ENCODE data around the gene TRAPPC4.
"Not testable (repeated sequence)": the region's sequence is repeated elsewhere in the genome, so short reads cannot be mapped to it uniquely, and the experiment has no call there.

Gene TRAPPC4

DNA sequence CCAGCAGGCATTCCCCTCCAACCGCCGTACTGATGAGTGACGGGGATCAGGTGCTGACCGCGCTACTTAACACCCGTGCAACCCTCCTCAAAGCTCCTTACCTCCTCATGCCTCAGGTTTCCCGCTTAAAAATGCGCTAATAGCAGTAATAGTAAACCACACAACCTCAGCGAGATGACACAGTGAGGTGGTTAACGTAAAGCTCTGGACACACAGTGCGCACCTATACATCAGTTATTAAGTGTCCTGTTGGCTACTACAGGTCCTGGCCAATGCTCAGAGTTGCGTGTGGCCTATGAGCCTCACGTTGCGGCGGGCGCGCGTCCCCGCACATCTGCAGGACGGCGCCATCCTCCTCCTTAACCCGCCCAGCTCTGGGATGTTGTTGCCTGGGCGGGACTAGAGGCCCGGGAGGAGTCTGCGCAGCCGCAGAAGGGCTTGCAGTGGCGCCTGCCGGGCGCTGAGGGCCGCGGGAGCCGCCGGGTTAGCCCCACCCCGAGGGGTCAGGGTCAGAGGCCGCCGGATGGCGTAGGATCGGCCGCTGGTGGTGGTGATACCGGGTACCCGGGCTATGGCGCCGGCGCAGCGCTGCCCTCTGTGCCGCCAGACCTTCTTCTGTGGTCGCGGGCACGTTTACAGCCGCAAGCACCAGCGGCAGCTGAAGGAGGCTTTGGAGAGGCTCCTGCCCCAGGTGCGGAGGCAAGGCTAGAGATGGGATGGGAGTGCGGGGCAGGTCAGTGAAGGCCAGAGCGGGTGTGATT lies 20.8 kb upstream of the TRAPPC4 start, which contains the start of gene CENATAC:
Gene CENATAC (plus strand): TSS at position 512 of the 761 bp plus-strand sequence. CDS start 60 bp downstream, at position 572.
- H3K36me3 ChIP-seq (replicated peaks), result peaks cover 47% of the 10 kb centered on the region
- in situ Hi-C loops (cut with MboI; ENCODE audit: low sequenced_read_pairs), result no loop called here
- no peaks in the 10 kb centered on the region for H3K9me3 ChIP-seq
- H3K4me1 ChIP-seq, result peaks cover 19% of the 10 kb centered on the region
- peak within 1 kb of the TSS; percentile 89 for H3K4me3 ChIP-seq
- no peaks in the 10 kb centered on the region for H3K27me3 ChIP-seq (ENCODE audit: low read depth)
- DNase-seq (ENCODE audit: low spot score in 2 of 2), result peak; percentile 90 to 95

GRCh38 chr11:118998388-118998717 lies 20.2 kb upstream of the TRAPPC4 start:
- no peak for DNase-seq (ENCODE audit: low spot score in 2 of 2)
- peaks cover 19% of the 10 kb centered on the region for H3K4me1 ChIP-seq
- in situ Hi-C loops (cut with MboI; ENCODE audit: low sequenced_read_pairs), result no loop called here
- no peaks in the 10 kb centered on the region for H3K27me3 ChIP-seq (ENCODE audit: low read depth)
- no peaks in the 10 kb centered on the region for H3K9me3 ChIP-seq
- H3K4me3 ChIP-seq, result peak overlapping the region; percentile 89
- peaks cover 47% of the 10 kb centered on the region for H3K36me3 ChIP-seq (replicated peaks)

DNA sequence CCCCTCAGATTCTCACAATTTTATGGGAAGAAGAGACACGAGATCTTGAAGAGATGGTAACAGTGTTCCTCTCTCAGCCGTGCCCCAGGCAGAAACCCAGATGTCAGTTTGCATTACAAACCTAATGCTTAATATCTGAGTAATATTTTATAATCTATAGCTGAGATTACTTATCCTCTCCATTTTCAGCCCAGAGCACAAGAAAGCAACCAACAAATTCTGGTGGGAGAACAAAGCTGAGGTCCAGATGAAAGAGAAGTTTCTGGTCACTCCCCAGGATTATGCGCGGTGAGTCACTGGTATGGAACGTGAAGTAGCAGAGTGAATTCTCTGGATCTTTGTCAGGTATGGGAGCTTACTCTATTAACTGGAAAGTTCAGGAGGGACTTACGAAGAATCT lies 19.7 kb upstream of the TRAPPC4 start:
- Histone ChIP-seq H3K9me3 (no peaks in the 10 kb centered on the region), H3K36me3 (replicated peaks) (peaks cover 46% of the 10 kb centered on the region), H3K4me3 (peak overlapping the region; percentile 89), H3K4me1 (peaks cover 19% of the 10 kb centered on the region), H3K27me3 (ENCODE audit: low read depth) (no peaks in the 10 kb centered on the region)
- DNase-seq (ENCODE audit: low spot score in 2 of 2), result peak; percentile 75 to 89
- in situ Hi-C loops (cut with MboI; ENCODE audit: low sequenced_read_pairs), result no loop called here

- peaks cover 19% of the 10 kb centered on the region for H3K4me1 ChIP-seq
- H3K9me3 ChIP-seq, result no peaks in the 10 kb centered on the region
- H3K4me3 ChIP-seq, result no peak overlapping the region
- peaks cover 51% of the 10 kb centered on the region for H3K36me3 ChIP-seq (replicated peaks)
- DNase-seq (ENCODE audit: low spot score in 2 of 2), result no peak
- H3K27me3 ChIP-seq (ENCODE audit: low read depth), result no peaks in the 10 kb centered on the region
- in situ Hi-C loops (cut with MboI; ENCODE audit: low sequenced_read_pairs), result no loop called here
Measured at GRCh38 chr11:119000906-119001305, 17.7 kb upstream of the TRAPPC4 start.

- Histone ChIP-seq H3K36me3 (replicated peaks) (peaks cover 59% of the 10 kb centered on the region), H3K4me3 (no peak overlapping the region), H3K9me3 (no peaks in the 10 kb centered on the region), H3K27me3 (ENCODE audit: low read depth) (no peaks in the 10 kb centered on the region), H3K4me1 (no peaks in the 10 kb centered on the region)
- in situ Hi-C loops (cut with MboI; ENCODE audit: low sequenced_read_pairs), result no loop called here
- no peak for DNase-seq (ENCODE audit: low spot score in 2 of 2)
Measured at GRCh38 chr11:119006656-119007055, 11.9 kb upstream of the TRAPPC4 start.

DNA sequence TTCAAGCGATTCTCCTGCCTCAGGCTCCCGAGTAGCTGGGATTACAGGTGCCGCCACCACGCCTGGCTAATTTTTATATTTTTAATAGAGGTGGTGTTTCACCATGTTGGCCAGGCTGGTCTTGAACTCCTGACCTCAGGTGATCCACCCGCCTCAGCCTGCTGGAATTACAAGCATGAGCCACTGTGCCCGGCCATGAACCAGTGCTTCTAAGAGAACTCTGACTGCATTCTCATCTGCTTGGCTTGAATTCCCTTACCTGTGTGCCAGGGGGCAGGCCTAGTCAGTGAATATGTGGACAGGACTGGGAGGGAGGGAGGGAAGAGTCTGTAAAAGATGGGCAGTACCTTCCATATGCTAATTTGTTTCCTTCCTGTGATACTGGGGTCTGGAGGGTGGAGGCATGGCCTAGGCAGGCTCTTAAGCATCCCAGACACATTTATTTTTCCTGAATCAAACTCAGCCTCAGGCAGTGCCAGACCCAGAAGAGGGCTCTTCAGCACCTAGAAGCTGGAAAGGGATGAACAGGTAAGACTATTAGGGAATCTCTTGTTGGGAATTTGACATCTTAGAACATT lies 7.0 kb upstream of the TRAPPC4 start:
- no peaks in the 10 kb centered on the region for H3K27me3 ChIP-seq (ENCODE audit: low read depth)
- no peak for DNase-seq (ENCODE audit: low spot score in 2 of 2)
- peaks cover 77% of the 10 kb centered on the region for H3K36me3 ChIP-seq (replicated peaks)
- in situ Hi-C loops (cut with MboI; ENCODE audit: low sequenced_read_pairs), result no loop called here
- H3K4me3 ChIP-seq, result no peak overlapping the region
- H3K4me1 ChIP-seq, result peaks cover 6% of the 10 kb centered on the region
- no peaks in the 10 kb centered on the region for H3K9me3 ChIP-seq

DNA sequence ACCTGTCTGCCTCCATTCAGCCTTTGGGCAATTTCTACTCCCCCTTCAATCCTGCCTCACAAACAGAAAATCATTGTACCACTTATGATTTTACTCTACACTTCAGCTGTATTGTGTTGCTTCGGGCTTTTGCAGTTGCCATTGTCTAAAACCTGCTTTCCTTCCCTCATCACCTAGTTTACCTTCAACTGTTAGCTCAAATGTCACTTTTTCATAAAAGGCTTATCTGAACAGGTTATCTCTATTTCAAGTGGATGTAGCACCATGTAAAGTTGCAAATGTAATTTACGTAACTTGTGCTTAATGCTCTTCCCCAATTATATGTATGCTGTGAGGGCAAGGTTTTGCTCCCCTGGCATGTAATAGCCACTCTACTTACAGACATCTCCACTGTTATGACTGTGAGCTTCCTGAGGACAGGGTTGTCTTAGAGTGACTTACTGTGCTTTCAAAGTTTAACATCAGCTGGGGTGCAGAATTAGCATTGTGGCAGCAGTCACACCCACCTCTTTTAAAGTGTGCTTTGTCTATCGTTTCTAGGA lies 5.9 kb upstream of the TRAPPC4 start:
- H3K36me3 ChIP-seq (replicated peaks), result peaks cover 77% of the 10 kb centered on the region

DNA sequence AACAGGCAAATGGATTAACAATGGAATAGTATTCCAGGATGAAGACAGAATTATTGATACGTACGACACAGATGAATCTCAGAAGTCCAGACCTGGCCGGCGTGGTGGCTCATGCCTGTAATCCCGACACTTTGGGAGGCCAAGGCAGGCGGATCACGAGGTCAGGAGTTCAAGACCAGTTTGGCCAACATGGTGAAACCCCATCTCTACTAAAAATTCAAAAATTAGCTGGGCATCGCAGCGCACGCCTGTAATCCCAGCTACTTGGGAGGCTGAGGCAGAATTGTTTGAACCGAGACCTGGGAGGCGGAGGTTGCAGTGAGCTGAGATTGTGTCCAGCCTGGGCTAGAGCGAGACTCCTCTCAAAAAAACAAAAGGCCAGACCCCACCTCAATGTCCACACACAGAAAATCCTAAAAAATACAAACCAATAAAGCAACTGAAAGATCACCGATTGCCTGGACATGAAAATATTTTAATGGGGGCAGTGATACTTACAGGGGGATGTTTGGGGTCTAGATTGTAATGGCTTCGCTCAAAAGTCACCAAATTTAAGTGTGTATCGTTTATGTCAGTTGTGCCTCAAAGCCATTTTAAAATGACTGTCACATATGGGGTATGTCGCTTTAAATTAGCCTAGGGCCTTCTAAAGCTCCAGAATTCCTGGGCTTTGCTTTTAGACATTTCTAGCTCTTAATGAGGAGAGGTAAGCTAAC lies 4.2 kb upstream of the TRAPPC4 start:
- H3K9me3 ChIP-seq, result no peaks in the 10 kb centered on the region
- peaks cover 67% of the 10 kb centered on the region for H3K36me3 ChIP-seq (replicated peaks)
- no peak for DNase-seq (ENCODE audit: low spot score in 2 of 2)
- H3K27me3 ChIP-seq (ENCODE audit: low read depth), result no peaks in the 10 kb centered on the region
- in situ Hi-C loops (cut with MboI; ENCODE audit: low sequenced_read_pairs), result no loop called here
- H3K4me3 ChIP-seq, result no peak overlapping the region
- H3K4me1 ChIP-seq, result peaks cover 13% of the 10 kb centered on the region

More for the DNA sequence above, 5.9 kb upstream of the TRAPPC4 start:
- Histone ChIP-seq H3K9me3 (no peaks in the 10 kb centered on the region), H3K4me1 (peaks cover 13% of the 10 kb centered on the region), H3K27me3 (ENCODE audit: low read depth) (no peaks in the 10 kb centered on the region), H3K4me3 (no peak overlapping the region)
- in situ Hi-C loops (cut with MboI; ENCODE audit: low sequenced_read_pairs), result no loop called here
- DNase-seq (ENCODE audit: low spot score in 2 of 2), result no peak

DNA sequence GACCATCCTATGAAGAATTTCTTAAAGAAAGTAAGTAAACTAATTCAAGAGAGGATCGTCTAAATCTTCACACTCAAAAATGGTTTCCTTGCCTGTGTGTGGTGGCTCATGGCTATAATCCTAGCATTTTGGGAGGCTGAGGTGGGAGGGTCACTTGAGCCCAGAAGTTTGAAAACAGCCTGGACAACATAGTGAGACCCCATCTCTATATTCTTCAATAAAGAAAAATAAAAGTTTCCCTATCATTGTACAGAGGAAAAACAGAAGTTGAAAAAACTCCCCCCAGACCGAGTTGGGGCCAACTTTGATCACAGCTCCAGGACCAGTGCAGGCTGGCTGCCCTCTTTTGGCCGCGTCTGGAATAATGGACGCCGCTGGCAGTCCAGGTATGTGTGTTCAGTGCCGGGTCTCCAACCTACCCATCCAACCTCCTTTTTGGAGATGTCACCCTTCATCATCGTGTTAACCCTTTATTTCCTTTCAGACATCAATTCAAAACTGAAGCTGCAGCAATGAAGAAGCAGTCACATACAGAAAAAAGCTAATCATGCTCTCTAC lies 3.4 kb upstream of the TRAPPC4 start:
- Histone ChIP-seq H3K9me3 (no peaks in the 10 kb centered on the region), H3K36me3 (replicated peaks) (peaks cover 68% of the 10 kb centered on the region), H3K27me3 (ENCODE audit: low read depth) (no peaks in the 10 kb centered on the region), H3K4me3 (no peak overlapping the region), H3K4me1 (peaks cover 16% of the 10 kb centered on the region)
- peak in 1 of 2 experiments; percentile 38 for DNase-seq (ENCODE audit: low spot score in 2 of 2)
- in situ Hi-C loops (cut with MboI; ENCODE audit: low sequenced_read_pairs), result no loop called here

GRCh38 chr11:119016216-119017009 lies 2.2 kb upstream of the TRAPPC4 start:
- peaks cover 17% of the 10 kb centered on the region for H3K4me1 ChIP-seq
- H3K9me3 ChIP-seq, result no peaks in the 10 kb centered on the region
- H3K27me3 ChIP-seq (ENCODE audit: low read depth), result no peaks in the 10 kb centered on the region
- H3K4me3 ChIP-seq, result peak overlapping the region; percentile 97
- in situ Hi-C loops (cut with MboI; ENCODE audit: low sequenced_read_pairs), result no loop called here
- no peak for DNase-seq (ENCODE audit: low spot score in 2 of 2)
- H3K36me3 ChIP-seq (replicated peaks), result peaks cover 67% of the 10 kb centered on the region

DNA sequence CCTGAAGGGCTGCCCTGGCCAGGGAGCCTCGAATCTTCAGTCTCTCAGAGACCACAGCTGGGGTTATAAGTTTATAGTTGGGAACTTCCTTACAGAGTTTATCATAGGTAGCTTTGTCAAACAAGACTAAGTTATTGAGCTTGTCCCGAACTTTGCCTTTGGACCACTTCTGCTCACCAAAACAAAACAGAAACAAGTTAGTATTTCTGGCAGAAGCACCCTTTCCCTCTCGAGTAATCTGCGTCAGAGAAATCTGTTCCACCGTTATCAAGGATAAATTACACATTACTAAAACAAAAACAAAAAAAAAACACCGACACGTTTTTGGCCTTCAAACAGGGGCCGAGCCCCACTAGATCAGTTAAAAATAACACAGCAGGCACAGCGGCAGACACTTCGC lies 1.2 kb upstream of the TRAPPC4 start:
- Histone ChIP-seq H3K4me3 (peak overlapping the region; percentile 97), H3K36me3 (replicated peaks) (peaks cover 67% of the 10 kb centered on the region), H3K4me1 (peaks cover 17% of the 10 kb centered on the region)
- DNase-seq (ENCODE audit: low spot score in 2 of 2); H3K27me3 ChIP-seq (ENCODE audit: low read depth); H3K9me3 ChIP-seq; in situ Hi-C loops (cut with MboI; ENCODE audit: low sequenced_read_pairs): not testable (repeated sequence)

GRCh38 chr11:119019996-119020395 lies 1.4 kb downstream of the TRAPPC4 start:
- no peak for DNase-seq (ENCODE audit: low spot score in 2 of 2)
- Histone ChIP-seq H3K36me3 (replicated peaks) (peaks cover 72% of the 10 kb centered on the region), H3K4me3 (peak overlapping the region; percentile 97), H3K9me3 (no peaks in the 10 kb centered on the region), H3K27me3 (ENCODE audit: low read depth) (no peaks in the 10 kb centered on the region), H3K4me1 (peaks cover 17% of the 10 kb centered on the region)
- in situ Hi-C loops (cut with MboI; ENCODE audit: low sequenced_read_pairs), result no loop called here

DNA sequence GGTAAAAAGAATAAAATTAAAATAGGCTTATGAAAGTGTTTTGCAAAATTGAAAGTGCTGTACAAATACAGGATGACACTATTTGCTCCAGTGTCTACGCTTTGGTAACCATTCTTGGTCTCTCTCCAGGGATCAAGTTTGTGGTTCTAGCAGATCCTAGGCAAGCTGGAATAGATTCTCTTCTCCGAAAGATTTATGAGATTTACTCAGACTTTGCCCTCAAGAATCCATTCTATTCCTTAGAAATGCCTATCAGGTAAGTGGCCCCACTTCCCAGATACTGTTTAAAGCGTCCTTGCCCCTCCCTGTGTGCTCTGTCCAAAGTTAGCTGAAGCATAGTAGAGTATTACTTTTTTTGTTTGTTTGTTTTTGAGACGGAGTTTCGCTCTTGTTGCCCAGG lies 3.1 kb downstream of the TRAPPC4 start:
- in situ Hi-C loops (cut with MboI; ENCODE audit: low sequenced_read_pairs), result no loop called here
- H3K4me1 ChIP-seq, result peaks cover 9% of the 10 kb centered on the region
- no peaks in the 10 kb centered on the region for H3K9me3 ChIP-seq
- no peak for DNase-seq (ENCODE audit: low spot score in 2 of 2)
- H3K27me3 ChIP-seq (ENCODE audit: low read depth), result no peaks in the 10 kb centered on the region
- peaks cover 70% of the 10 kb centered on the region for H3K36me3 ChIP-seq (replicated peaks)
- no peak overlapping the region for H3K4me3 ChIP-seq

Data from HAP-1 (cell line).